Femur (tissue), 1 donor: Measurements from ENCODE around the gene OGG1.
"Not testable (repeated sequence)": the region's sequence is repeated elsewhere in the genome, so short reads cannot be mapped to it uniquely, and the experiment has no call there.

Experiments used
- DNase-seq: peaks from one replicate; pipeline ENCODE4 v3.0.0-alpha.2; 2017

The OGG1 gene

DNA sequence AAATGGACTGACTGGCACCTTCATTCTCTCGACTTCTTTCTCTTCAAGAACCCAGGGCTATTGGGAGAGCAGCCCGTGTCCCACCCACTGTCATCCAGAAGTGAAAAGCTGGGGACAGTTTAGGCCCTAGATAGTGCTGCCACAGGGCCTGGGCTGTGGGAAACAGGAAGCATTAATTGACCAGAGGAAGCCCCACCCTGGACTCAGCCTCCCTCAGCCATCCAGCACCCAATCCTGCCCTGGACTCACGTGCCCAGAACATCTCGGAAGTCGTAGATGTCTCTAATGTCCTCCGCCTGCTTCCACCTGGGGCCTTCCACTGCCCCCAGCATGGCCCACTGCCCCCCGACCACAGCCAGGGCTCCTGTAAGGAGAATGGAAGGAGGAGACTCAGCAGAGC is 17.7 kb downstream of the OGG1 start:
- DNase-seq: no peak

DNA sequence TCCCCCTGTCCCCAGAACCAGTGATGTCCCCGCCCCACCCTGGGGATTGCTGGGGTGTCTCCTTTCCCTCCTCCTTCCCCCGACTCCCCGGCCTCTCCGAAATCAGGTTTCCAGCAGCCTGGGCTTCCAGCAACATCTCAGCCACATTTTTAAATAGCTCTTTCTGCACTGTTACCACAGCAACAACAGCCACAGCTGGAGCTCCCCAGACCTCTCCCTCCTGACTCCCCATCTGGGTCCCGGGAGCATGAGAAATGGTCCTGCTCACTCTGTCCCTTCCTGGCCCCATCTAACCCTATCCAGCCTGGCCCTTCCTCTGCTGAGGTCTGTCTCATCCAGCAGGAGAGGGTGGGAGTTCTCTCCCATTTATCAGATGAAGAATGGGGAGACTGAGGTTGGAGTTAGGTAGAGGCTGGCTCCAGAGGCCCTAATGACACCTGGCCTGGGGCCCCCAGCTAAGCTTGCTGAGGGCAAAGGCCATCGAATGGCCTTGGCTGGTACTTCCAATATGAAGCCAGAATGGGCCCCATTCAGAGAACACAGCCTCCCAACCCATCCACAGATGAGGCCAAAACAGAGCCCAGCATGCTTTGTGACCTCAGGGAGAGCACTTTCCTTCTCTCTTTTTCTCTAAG is 18.5 kb downstream of the OGG1 start:
- DNase-seq: no peak

DNA sequence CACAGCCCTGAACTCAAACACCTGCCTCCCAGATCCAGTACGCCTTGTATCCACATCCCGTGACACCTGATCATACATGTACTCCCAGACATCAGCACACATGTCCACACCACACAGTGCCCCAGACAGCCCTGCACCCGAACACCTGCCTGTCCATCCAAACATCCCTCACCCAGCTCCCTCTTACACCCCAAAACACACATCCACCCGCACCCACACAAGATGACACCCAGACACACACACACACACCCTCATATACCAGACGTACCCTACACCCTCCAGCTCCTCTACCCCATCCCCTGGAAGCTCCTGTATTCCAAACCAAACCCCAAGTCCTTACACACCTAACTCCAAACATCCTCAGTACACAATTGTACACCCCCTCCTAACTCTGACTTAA is 19.3 kb downstream of the OGG1 start:
- DNase-seq: no peak

DNA sequence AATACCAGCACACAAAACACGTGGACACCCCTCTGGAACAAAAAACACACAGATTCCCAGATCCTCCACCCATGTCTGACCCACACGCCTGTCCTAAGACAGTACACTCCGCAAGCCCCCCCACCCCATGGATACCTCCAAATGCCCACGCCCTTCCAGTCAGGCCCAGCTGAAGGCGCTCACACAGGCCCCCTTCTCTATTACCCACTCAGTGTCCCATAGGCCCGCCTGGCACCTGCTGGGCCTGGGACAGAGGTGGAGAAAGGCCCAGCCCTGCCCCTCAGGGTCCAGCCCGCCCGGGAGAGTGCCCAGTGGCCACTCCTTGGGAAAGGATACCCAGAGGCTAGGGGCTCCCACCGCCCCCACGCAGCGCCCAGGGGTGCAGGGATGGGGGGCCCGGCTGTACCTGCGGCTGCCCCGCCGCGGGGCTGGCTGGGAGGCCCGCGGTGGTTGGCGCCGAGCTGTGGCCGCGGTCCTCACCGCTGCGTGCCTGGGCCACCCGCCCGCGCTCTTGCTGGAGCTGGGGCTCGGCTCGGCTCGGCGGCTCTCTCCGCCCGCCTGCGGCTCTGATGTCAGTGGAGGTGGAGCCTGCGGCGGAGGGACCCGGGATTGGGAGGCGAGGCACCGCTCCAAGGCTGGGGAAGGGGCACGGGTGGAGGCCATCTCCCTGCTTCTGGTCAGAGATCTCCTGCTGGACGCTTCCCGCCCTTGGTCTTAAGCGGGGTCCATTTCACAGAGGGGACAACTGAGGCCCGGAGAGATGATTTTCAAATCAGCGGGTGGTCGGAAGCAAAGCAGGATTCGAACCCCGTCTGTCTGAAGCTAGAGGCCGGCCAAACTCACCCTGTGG is 19.9 kb downstream of the OGG1 start, which contains the start of gene CAMK1:
Gene CAMK1, minus strand, starts transcription at position 522 of the 850 bp plus-strand sequence. CDS start 2,198 bp downstream, outside the sequence.
- peak; percentile 91 for DNase-seq

DNA sequence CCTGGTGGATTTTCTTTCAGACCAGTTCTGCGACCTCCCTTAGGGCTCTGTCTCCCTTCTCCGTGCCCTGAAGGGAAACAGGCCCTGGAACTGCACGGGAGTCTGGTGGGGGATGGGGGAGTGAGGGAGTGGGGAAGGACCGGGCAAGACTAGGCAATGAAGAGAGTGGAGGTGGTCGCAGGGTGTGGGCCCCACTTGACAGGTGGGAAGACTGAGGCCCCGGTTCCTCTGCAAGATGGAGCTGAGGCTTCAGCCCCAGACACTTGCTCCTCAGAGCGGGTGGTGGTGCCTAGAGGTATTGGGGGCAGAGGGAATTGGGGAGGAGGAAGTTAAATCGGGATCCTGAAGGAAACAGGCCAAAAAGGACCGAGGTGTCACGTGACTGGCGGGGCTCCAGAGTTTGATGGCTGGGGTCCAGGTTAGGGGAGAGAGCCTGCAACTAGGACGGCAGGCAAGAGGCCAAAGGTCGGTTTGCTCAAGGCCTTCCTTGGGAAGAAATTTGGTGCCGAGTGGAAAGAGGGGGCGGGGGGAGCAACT is 20.6 kb downstream of the OGG1 start:
- peak; percentile 86 for DNase-seq

DNA sequence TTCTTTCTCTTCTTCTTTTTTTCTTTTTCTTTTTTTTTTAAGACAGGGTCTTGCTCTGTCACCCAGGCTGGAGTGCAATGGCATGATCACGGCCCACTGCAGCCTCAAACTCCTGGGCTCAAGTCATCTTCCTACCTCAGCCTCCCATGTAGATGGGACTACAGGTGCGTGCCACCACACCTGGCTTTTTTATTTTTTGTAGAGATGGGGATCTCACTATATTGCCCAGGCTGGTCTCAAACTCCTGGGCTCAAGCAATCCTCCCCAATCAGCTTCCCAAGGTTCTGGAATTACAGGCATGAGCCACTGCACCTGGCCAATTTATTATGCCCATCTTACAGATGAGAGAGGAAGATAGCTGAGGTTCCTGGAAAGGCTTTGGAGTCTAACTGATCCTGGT is 21.3 kb downstream of the OGG1 start:
- not testable (repeated sequence) for DNase-seq

DNA sequence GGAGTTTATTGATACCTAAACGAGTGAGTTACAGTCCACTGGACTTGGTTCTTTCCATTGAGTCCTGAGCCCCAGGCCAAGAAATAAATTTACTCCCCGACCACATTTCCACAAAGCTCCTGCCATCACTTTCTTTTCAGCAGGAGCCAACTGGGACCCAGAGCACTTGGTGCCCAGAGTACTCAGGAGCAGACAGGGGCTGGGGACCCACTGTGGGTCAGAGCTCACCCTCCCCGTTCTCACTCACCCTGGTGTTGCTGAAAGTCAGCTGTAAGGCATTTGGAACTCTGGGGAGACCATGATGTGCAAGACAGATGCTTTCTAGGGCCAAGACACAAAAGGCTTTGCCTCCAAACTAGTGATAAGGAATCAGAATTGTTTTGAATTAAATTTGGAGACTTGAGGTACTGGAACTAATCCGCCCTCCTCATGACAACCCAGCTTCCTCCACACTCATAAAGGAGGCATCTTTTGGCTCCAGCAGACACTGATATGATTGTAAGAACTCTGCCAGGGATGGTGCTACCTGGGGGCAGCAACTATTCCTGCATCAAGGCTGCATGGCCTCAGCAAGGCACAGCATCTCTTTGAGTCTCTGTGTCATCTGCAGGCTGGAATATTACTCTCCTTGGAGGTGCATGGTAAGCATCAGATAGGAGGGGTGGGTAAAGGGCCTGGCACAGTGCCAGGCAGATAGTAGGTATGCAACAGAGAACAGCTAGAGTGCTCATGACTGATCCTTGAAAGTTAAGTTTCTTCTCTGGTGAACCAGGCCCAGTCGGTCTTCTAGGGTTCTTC is 27.3 kb downstream of the OGG1 start:
- DNase-seq: no peak

DNA sequence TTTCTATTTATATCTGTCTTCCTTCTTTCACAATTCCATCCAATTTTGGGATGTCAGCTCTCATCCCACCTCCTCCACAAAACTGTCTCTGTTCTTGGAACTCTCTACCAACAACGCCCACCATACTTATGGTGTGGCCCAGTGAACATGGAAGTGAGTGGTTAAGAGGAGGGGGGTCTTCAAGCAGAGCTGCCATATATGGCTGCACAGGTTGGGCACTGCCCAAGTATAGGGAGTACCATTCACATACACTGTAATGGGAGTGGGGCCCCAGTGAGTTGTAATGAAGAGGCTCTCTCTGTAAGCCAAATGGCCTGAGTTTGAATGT is 27.9 kb downstream of the OGG1 start:
- DNase-seq: no peak

DNA sequence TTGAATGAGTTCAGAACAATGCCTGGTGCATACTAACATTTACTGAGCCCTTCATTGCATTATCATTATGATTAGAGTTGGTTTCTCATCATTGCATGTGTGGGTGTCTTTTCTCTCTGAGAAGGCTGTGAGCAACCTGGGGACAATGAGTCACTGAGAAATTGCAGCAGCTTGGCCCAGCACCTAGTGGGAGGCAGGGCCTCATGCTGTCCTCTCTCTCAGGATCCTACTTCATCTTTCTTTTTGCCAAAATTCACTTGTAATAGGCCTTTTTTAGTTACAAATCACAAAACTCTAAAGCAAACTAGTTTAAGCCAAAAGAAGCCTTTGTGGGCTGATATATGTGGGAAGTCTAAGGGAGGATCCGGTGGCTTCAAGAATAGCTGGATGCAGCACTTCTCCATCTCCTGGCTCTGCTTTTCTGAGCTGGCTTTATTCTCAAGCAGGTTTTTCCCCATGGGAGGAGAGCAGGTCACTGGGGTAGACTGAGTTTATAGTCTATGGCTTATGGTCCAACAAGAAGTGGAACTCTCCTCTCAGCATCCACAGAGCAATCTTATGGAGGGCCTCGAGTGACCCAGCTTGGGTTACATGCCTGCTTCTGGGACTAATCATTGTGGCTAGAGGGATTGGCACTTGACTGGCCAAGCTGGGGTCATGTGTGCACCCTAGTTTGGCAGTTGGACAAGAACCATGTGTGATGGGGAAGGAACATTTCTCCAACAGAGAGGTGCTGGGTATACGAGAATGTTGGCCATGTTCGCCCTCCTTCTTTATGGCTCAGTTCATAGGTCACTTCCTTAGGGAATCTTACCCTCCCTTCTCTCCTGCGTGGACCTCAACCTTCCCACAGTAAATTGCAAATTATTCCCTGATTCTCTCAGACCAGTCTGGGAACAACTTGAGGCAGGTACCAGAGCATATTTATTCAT is 28.7 kb downstream of the OGG1 start:
- DNase-seq: no peak

DNA sequence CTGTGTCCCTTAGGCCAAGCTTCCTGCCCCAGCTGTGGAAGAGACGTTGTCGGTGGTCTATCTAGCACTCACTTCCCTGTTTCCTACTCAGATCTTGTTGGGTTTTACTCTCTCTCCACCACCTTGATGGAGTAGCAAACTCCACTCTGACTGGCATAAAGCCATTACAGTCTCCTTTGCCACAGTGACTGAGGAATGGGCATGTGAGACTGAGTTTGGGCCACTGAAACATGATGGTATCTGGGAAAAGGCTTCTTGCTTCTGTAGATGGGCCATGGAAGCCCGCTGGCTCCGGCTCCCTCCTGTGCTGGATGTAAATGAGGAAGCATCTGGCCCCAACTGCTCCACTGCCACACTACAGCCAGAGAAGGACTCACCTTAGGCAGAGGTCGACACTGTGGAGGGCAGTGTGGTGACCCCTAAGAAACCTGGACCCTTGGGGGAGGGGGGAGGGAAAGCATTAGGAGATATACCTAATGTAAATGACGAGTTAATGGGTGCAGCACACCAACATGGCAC is 29.4 kb downstream of the OGG1 start:
- DNase-seq: no peak

DNA sequence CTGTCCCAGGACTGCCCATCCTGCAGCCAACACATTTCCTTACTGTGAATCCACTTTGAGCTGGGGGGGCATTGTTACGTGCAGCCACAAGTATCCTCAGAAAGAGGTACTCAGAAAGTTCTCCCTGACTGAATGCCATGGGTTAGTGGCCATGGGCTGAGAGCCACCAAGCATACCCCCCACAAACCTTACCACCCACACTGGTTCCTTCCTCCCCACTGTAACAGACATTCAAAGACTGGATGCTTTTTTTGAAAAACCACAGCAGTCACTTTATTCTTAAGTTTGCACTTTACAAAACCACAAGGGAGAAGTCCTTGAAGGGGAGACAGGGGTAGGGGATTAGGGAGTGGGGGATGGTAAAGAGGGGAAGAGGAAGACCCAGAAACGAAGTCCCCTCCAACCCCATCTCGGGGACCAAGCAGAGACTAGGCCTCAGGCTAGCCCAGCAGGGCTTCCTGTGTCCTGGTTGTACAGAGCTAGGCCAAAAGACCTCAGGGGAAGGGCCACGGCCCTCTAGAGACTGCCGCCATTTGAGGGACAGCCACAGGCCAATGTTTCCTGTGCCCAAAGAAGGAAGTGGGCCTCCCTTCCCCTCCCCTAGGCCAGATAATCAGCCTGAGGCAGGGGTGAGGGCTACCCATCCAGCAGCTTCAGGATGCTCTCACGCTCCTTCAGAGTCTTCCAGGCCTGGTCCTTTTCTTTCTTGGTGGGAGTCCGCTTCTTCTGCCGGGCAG is 30.1 kb downstream of the OGG1 start:
- DNase-seq: peak; percentile 38

DNA sequence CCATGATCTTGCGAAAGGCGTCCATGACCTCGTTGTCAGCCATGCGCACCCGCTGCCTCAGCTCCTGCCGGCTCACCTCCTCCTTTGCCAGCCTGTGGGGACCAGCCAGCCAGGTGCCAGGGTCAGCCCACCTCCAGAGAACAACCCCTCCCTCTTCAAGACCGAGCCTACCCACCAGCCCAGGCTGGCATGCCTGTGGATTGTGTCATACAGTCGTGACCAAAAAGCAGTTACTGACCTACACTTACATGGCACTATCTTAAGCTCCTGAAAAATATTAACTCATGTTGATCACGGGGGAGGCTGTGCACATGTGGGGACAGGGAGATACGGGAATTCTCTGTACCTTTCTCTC is 30.7 kb downstream of the OGG1 start:
- no peak for DNase-seq

DNA sequence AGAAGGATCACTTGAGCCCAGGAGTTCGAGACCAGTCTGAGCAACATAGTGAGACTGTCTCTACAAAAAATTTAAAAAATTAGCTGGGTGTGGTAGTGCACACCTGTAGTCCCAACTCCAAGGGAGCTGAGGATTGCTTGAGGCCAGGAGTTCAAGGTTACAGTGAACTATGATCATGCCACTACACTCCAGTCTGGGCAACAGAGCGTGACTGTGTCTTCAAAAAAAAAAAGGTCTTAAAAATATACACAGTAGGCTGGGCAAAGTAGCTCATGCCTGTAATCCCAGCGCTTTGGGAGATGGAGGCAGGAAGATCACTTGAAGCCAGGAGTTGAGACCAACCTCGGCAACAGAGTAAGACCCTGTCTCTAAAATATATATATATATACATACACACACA is 31.2 kb downstream of the OGG1 start:
- DNase-seq: no peak

DNA sequence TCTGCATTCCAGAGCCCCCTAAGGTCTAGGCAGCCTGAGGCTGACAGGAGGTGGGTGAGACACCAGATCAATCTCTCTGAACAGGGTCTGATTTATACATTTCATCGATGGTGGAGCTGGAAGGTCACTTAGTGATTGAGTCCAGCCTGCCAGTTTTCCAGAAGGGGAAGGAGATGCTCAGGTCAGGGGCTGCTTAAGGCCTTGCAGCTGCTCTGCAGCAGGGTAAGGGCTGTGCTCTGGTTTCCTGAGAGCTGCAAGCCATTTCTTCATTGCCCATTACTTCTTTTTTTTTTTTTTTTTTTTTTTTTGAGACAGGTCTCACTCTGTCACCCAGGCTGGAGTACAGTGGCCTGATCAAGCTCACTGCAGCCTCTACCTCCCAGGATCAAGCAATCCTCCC is 31.8 kb downstream of the OGG1 start:
- DNase-seq: no peak

DNA sequence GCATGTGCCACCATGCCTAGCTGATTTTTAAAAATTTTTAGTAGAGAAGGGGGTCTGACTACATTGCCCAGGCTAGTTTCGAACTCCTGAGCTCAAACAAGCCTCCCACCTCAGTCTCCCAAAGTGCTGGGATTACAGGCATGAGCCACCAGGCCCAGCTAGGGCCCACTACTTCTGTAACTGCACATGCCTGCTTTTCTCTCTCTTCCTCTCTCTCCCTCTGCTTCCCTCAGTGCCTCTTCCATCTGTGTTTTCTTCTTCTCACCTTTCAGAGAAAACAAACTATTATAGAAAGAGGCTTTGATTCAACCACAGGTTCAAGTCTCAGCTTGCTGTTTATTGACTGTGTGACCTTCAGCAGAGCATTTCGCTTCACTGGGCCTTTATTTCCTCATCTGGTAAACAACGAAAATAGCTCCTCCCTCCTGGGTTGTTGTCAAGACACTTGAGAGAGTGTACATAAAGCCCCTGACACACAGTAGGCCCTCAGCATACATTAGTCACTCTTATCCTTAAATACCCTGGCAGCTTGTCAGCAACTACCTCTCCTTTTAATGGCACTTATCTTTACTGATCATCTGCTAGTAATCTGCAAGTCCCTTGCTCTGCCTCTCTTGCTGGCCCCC is 32.3 kb downstream of the OGG1 start:
- DNase-seq: no peak

DNA sequence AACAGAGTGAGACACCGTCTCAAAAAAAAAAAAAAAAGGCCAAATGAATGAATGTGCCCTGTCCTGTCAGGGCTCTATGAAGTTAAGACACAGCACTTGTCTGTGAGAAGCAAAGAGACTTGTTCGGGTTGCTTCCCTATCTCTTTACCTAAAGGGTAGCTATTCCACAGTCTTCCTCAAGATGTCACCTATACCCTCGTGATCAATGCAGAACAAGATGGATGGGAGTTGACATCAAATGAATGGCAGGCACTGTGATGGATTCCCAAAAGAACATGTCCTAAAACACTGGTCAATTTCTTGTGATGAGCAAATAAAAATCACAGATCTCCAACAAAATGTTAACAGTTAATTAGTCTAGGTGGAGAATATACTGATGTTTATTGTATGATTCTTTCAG is 33.0 kb downstream of the OGG1 start:
- no peak for DNase-seq

DNA sequence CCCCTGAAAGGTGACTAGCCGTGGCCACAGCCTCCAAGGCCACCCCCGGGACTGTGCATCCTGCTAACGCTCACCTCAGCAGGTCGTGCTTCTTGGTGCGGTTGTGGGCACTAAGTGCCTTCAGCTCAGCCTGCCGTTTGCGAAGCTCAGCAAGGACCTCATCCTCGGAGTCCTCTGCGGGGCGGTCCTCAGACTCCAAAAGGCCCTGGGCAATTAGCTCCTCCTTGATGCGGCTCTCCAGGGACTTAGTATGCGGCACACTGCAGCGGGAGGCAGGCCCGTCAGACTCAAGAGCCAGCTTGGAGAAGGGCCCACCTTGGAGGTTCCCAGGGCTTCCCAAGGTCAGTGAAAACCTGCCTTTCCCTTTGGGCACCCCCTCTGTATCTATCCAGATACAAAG is 34.2 kb downstream of the OGG1 start:
- no peak for DNase-seq

DNA sequence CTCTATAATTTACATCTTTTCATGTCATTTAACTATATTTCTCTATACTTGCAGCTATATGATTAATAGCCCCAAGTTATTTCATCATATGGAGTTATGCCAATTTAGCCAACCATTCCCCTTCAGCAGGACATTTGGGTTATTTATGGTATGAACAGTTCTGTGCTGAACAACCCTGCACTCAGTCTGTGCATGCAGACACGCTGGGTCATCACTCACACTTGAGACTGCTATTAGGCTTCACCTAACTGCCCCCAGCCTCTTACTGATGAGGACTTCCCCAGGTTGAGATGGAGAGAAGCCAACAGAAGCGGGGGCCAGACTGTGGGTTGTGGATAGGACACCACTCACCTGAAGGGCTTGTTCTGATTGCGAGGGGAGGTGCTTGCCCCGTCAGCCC is 35.2 kb downstream of the OGG1 start:
- no peak for DNase-seq

DNA sequence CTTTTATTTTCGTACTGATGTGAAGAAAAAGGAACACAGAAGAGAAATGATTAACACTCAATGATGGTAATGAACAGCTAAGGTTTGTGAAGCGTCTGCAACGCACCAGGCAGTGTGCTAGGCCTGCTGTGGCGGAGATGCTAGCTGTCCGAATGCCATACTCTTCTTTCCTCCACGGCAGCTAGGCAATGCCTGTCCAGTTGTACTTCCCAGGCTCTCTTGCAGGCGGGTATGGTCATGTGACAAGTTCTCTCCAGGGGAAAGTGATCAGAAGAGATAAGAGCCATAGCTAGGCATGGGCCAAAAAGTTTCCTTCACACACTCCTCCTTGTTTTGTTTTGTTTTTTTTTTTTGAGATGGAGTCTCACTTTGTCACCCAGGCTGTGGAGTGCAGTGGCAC is 35.9 kb downstream of the OGG1 start:
- no peak for DNase-seq

DNA sequence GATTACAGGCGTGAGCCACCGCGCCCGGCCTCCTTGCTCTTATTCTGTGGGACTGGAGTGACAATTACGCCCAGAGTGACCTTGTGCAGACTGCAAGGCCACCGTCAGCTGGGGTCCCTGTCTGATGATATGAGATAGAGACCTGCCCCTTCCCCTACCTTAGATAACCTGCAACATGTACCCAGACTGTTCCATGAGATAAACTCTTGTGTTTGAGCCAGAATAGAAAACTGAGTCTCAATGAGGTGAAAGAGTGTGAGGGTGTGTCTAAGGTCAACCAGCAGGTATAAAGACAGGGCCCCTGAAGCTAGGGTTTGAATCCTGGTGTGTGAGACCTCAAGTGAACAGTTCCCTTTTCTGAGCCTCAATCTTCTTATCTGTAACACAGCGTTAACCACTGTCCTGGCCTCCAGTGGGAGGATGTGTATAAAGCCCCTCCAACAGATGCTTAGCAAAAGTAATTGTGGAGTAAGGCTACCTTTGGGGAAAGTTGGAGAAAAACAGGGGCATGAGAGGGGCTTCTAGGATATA is 36.5 kb downstream of the OGG1 start:
- DNase-seq: no peak
